BLaER1 treated with 17β-estradiol and CSF1 and Interleukin-3, amounts not matched to agents 10 nM and 100 nM (cell line): ENCODE results near the gene SEC14L6.

Experiments used
- H3K27ac ChIP-seq, 11 experiments: shearing (Covaris generic); formaldehyde crosslinking; 2 replicates each; pipeline ENCODE4 v1.8.1; 2022
- H3K27me3 ChIP-seq, 11 experiments: shearing (Covaris generic); formaldehyde crosslinking; 2 replicates each; pipeline ENCODE4 v1.8.1; 2022
- H3K36me3 ChIP-seq, 11 experiments: shearing (Covaris generic); formaldehyde crosslinking; 2 replicates each; pipeline ENCODE4 v1.8.1; 2022
- H3K4me1 ChIP-seq, 10 experiments: shearing (Covaris generic); formaldehyde crosslinking; 2 replicates each; pipeline ENCODE4 v1.8.1; 2022
- H3K4me2 ChIP-seq, 11 experiments: shearing (Covaris generic); formaldehyde crosslinking; 2 replicates each; pipeline ENCODE4 v1.8.1; 2022
- H3K4me3 ChIP-seq, 10 experiments: shearing (Covaris generic); formaldehyde crosslinking; 2 replicates each; pipeline ENCODE4 v1.8.1; 2022
- H3K9ac ChIP-seq, 11 experiments: shearing (Covaris generic); formaldehyde crosslinking; 2 replicates each; pipeline ENCODE4 v1.8.1; 2022
- H3K9me3 ChIP-seq, 11 experiments: shearing (Covaris generic); formaldehyde crosslinking; replicated peaks in 1 of 11; 2 replicates each; pipeline ENCODE4 v1.8.1; 2022
- H4K20me1 ChIP-seq, 11 experiments: shearing (Covaris generic); formaldehyde crosslinking; 2 replicates each; pipeline ENCODE4 v1.8.1; 2022
- Cebpa-rat ChIP-seq, 11 experiments: shearing (Covaris generic); IDR thresholded peaks; 2 replicates each; pipeline ENCODE4 v1.8.1; 2022

The SEC14L6 gene

DNA sequence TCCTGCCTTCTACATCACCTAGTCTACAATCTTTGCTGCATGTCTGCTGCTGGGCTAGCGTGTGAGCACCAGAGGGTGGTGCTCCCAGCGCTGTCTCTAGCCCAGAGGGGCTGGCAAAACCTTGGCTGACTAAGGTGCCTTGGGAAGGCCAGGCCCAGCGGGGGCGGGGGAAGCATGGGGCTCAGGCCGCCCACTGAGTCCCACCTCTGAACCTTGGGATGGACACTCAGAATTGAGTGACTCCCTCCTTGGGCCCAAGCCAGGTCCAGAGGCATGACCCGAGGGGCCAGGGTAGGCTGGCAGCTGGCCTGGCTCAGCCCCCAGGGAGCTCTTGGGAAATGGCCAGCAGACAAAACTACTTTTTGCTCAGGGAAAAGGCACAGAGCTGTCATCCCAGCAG is 35.5 kb upstream of the SEC14L6 start:
- Histone ChIP-seq H3K36me3 (peaks cover 91 to 99% (median 96%) of the 10 kb centered on the region in 11 experiments), H3K9me3 (no peaks in the 10 kb centered on the region), H3K4me2 (peak overlapping the region in 10 of 11 experiments; percentile 72 to 90 (median 79); a peak in 19 of 22 replicates), H3K4me3 (0 out of 20 replicates have a peak overlapping the region, but pooled peaks of 1 of the 10 experiments have one; percentile 24), H3K27ac (peak overlapping the region in 9 of 11 experiments; percentile 53 to 74 (median 65); a peak in 17 of 22 replicates), H3K4me1 (peaks cover 24 to 35% (median 32%) of the 10 kb centered on the region in 10 experiments), H3K9ac (peak overlapping the region in 9 of 11 experiments; percentile 34 to 73 (median 66); a peak in 14 of 22 replicates), H3K27me3 (no peaks in the 10 kb centered on the region), H4K20me1 (peaks cover 5 to 98% (median 78%) of the 10 kb centered on the region in 11 experiments; a peak in 18 of 22 replicates)
- TF ChIP-seq Cebpa-rat (IDR thresholded peaks at IDR 0.05): no peak

DNA sequence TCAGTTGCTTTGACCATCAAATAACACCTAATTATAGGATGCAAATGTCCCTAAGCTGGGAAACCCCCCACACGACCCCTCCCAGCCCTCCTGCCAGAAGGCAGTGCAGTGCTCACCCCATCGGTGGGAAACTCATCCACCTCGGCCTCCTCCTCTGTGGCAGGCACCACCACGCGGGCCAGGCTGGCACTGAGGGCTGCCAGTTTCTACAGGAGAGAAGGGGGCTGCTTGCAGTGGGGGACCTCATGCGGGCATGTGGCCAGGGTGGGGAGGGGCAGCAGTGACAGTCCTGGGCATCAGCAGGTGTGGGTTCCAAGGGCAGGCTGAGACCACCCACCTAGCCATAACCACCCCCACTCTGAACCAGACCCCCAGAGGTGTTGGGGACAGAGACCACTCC is 34.4 kb upstream of the SEC14L6 start:
- H4K20me1 ChIP-seq: peaks cover 7 to 98% (median 82%) of the 10 kb centered on the region in 11 experiments; a peak in 19 of 22 replicates
- peaks cover 24 to 35% (median 32%) of the 10 kb centered on the region in 10 experiments for H3K4me1 ChIP-seq
- peaks cover 0 to 2% (median 0%) of the 10 kb centered on the region in 11 experiments; a peak in 3 of 22 replicates for H3K27me3 ChIP-seq
- no peak overlapping the region for H3K4me2 ChIP-seq
- H3K27ac ChIP-seq: peak overlapping the region in 1 of 11 experiments; percentile 71; a peak in 1 of 22 replicates
- no peak for TF ChIP-seq Cebpa-rat (IDR thresholded peaks at IDR 0.05)
- no peaks in the 10 kb centered on the region for H3K9me3 ChIP-seq
- peaks cover 91 to 99% (median 96%) of the 10 kb centered on the region in 11 experiments for H3K36me3 ChIP-seq
- no peak overlapping the region; a peak in 1 of 22 replicates for H3K9ac ChIP-seq
- no peak overlapping the region for H3K4me3 ChIP-seq

DNA sequence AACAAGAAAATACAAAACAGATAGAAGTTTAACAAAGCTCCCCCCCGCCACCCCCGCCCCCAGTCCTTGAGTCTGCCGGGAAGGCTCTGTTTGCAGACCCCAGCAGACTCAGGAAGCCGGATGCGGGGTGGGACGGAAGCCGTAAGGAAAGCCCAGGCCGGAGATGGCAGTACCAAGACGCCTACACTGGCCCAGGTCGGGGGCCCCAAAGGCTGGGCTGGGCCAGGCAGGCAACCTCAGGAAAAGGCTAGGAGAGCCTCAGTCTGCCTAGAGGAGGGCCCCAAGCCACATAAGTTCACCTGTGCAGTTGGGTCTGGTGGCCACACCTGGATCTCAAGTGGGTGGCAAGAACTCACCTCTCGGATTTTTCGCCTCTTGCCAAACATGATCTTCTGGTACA is 31.9 kb upstream of the SEC14L6 start:
- no peak overlapping the region for H3K4me3 ChIP-seq
- H3K4me1 ChIP-seq: peaks cover 13 to 18% (median 17%) of the 10 kb centered on the region in 10 experiments
- no peak for TF ChIP-seq Cebpa-rat (IDR thresholded peaks at IDR 0.05)
- H3K9ac ChIP-seq: no peak overlapping the region
- peaks cover 7 to 98% (median 88%) of the 10 kb centered on the region in 11 experiments; a peak in 21 of 22 replicates for H4K20me1 ChIP-seq
- peaks cover 78 to 87% (median 83%) of the 10 kb centered on the region in 11 experiments for H3K36me3 ChIP-seq
- H3K27ac ChIP-seq: no peak overlapping the region
- H3K9me3 ChIP-seq: no peaks in the 10 kb centered on the region
- no peak overlapping the region for H3K4me2 ChIP-seq
- H3K27me3 ChIP-seq: peaks cover 3 to 17% (median 10%) of the 10 kb centered on the region in 11 experiments; a peak in 14 of 22 replicates

DNA sequence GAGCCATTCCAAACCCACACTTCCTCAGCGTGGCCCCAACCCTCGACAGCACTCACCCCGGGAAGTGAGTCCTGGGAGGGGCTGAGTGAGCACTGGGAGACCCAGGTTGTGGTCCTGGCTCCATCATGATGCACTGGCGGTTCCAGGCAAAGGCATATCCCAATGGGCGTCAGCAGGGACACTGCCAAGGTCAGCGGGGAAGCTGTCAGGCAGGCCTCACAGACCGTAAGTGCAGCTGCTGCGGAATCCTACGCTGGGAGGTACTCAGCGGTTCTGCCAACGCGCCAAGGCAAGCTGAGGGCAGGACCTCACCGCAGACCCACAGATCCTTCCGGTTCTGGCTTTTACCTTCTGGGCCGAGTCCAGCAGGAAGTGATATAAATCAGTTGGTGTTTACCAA is 29.3 kb upstream of the SEC14L6 start:
- H3K4me2 ChIP-seq: no peak overlapping the region
- TF ChIP-seq Cebpa-rat (IDR thresholded peaks at IDR 0.05): no peak
- no peaks in the 10 kb centered on the region for H3K4me1 ChIP-seq
- H4K20me1 ChIP-seq: peaks cover 0 to 90% (median 73%) of the 10 kb centered on the region in 11 experiments; a peak in 20 of 22 replicates
- H3K36me3 ChIP-seq: peaks cover 57 to 61% (median 60%) of the 10 kb centered on the region in 11 experiments
- no peak overlapping the region for H3K4me3 ChIP-seq
- H3K9ac ChIP-seq: no peak overlapping the region
- H3K27me3 ChIP-seq: peaks cover 3 to 17% (median 10%) of the 10 kb centered on the region in 11 experiments; a peak in 14 of 22 replicates
- H3K27ac ChIP-seq: no peak overlapping the region
- no peaks in the 10 kb centered on the region for H3K9me3 ChIP-seq

DNA sequence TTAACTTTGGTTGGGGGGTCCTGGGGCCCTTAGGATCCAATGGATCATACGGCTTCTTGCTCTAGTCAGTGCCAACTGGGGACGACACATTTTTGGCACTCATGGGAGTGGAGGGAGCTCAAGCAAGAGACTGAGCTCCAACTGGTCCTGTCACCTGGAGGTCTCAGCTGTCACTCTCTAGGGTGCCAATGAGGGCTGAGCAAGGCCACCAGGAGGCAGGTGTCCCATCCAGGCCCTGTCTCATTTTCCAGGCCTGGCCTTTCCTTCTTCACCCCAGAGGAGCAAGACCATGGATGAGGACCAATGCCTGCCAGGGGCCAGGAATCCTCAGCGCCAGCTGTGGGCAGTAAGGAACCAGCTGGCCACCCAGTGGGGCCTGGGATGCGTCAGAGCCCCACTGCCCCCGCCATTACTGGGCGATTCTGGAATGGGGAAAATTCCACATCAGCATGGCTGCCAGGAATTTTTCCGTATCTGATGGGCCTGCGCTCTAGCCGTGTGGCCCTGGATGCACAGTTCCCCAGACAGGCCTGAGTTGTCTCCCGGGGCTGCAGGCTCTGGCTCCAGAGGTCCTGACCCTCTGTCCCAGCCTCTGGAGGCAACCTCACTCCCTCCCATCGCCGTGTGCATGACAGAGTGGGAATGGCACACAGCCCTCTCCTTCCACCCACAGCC is 28.6 kb upstream of the SEC14L6 start:
- Histone ChIP-seq H3K27ac (no peak overlapping the region), H3K4me1 (no peaks in the 10 kb centered on the region), H3K27me3 (peaks cover 3 to 17% (median 10%) of the 10 kb centered on the region in 11 experiments; a peak in 14 of 22 replicates), H3K4me2 (0 out of 22 replicates have a peak overlapping the region, but pooled peaks of 1 of the 11 experiments have one; percentile 12), H3K4me3 (no peak overlapping the region), H3K9me3 (no peaks in the 10 kb centered on the region), H3K9ac (no peak overlapping the region), H3K36me3 (peaks cover 50 to 54% (median 52%) of the 10 kb centered on the region in 11 experiments), H4K20me1 (peaks cover 0 to 83% (median 69%) of the 10 kb centered on the region in 11 experiments; a peak in 20 of 22 replicates)
- no peak for TF ChIP-seq Cebpa-rat (IDR thresholded peaks at IDR 0.05)

DNA sequence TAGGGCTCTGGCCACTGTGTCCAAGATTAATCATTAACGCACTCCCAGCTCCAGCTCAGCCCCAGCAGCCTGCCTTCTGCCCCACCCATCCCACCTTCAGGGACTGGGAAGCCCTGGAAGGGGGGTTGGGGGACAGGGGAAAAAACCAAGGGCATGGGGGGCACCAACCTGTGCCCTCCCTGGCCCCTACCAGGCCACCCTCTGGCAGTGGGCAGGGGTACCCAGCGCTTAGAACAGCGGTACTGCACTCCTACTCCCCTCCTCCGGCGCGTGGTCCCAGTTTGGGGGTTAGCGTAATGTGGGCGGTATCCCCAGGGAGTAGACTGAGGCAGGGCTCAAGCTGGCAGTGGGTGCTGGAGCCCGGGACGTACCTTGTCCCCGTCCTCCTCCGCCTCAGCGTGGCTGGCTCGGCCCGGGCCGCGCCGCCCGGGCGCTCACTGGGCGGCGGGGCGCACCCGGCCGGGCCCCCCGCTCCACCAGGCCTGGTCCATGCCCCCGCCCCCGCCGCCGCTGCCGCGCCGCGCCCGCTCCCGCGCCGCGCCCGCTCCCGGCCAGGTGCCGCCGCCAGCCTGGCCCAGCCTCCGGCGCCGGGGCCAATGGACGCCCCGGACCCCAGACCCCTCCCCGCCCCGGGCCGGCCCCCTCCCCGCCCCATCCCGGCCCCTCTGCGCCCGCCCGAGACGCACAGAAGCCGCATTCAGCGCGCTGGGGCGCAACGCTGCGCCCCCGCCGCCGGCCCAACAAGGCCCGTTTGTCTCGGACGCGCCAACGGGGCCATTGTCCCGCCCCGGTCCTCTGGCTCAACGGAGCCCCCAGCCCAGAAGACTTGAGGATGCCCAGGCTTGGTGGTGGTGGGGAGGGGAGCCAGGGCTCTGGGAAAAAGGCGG is 27.8 kb upstream of the SEC14L6 start, which contains the start of gene GAL3ST1:
GAL3ST1 (minus strand) TSS at position 571 of the 887 bp plus-strand sequence. CDS start 17,273 bp downstream, outside the sequence.
- H3K4me1 ChIP-seq: no peaks in the 10 kb centered on the region
- H3K4me3 ChIP-seq: no peak within 1 kb of the TSS
- peaks cover 3 to 17% (median 10%) of the 10 kb centered on the region in 11 experiments; a peak in 14 of 22 replicates for H3K27me3 ChIP-seq
- H3K9me3 ChIP-seq: no peaks in the 10 kb centered on the region
- H4K20me1 ChIP-seq: peaks cover 0 to 75% (median 61%) of the 10 kb centered on the region in 11 experiments; a peak in 20 of 22 replicates
- no peak within 1 kb of the TSS for H3K27ac ChIP-seq
- H3K9ac ChIP-seq: no peak within 1 kb of the TSS
- TF ChIP-seq Cebpa-rat (IDR thresholded peaks at IDR 0.05): no peak
- peaks cover 42 to 46% (median 44%) of the 10 kb centered on the region in 11 experiments for H3K36me3 ChIP-seq
- 0 out of 22 replicates have a peak within 1 kb of the TSS, but pooled peaks of 1 of the 11 experiments have one; percentile 12 for H3K4me2 ChIP-seq

DNA sequence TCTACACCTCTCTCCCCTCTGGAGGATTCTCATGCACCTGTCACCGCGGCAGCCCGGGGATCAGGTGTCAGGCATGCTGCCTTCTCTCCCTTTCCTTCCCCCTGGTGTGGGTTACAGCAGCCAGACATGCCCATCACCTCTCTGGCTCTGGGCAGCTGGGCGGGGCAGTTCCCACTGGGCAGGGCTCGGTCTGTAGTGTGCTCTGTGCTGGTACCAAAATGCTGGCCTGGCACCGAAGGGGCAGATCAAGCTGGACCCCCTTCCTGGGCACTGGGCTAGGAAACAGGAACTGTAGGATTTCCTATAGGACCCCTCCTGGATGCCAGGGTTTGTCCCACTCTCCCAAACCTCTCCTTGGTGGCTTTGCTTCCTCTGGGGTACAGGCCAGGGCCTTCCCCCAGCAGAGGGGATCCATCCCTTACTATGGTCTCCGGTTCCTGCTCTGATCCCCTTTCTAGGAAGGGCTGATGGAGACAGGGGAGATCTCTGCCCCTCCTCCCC is 27.1 kb upstream of the SEC14L6 start:
- Histone ChIP-seq H3K27me3 (peaks cover 3 to 17% (median 10%) of the 10 kb centered on the region in 11 experiments; a peak in 14 of 22 replicates), H3K4me2 (no peak overlapping the region), H3K9me3 (no peaks in the 10 kb centered on the region), H3K9ac (no peak overlapping the region), H3K4me1 (no peaks in the 10 kb centered on the region), H3K36me3 (peaks cover 35 to 39% (median 37%) of the 10 kb centered on the region in 11 experiments), H3K27ac (no peak overlapping the region), H4K20me1 (peaks cover 0 to 68% (median 57%) of the 10 kb centered on the region in 11 experiments; a peak in 20 of 22 replicates), H3K4me3 (no peak overlapping the region)
- TF ChIP-seq Cebpa-rat (IDR thresholded peaks at IDR 0.05): no peak

DNA sequence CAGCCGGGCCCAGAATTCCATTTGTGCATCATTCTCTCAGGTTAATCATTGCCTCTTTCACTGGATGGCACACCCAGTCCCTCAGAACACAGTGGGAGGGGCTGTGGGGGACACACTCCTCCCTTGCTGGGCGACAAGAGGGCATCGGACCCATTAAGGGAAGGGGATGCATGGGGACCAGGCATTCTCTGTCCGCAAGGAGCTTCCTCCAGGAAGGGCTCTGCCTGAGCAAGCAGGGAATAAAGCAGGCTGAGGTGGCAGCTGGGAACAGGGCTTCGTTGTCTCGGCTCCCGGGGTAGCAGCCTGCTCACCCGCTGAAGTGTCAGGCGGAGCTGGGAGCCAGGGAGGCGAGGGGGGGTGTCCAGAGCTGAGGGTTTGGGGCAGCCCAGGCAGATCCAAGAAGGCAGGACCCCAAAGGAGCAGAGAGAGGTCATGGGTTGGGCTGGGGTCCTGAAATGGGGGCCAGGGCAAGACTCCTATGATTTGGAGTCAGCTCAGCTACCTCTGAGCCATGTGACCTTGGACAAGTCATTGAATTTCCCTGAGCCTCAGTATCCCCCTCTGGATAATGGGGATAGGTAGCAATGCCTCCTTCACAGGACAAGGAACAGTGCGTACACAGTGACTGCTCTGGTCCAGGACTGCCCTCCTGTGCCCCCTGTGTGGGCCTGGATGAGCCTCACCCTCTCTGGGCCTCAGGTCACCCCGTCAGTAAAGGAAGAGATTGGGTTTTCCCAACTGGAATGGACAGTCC is 26.5 kb upstream of the SEC14L6 start:
- Histone ChIP-seq H4K20me1 (peaks cover 0 to 62% (median 52%) of the 10 kb centered on the region in 11 experiments; a peak in 20 of 22 replicates), H3K9me3 (no peaks in the 10 kb centered on the region), H3K27me3 (peaks cover 3 to 17% (median 10%) of the 10 kb centered on the region in 11 experiments; a peak in 14 of 22 replicates), H3K4me2 (no peak overlapping the region), H3K9ac (no peak overlapping the region), H3K4me1 (no peaks in the 10 kb centered on the region), H3K4me3 (no peak overlapping the region), H3K27ac (no peak overlapping the region), H3K36me3 (peaks cover 28 to 33% (median 31%) of the 10 kb centered on the region in 11 experiments)
- no peak for TF ChIP-seq Cebpa-rat (IDR thresholded peaks at IDR 0.05)
